Left hindlimb (tissue), 1 donor: ENCODE results near the gene IGSF9B.

Source experiments
- DNase-seq: peaks from one replicate; pipeline ENCODE4 v3.0.0-alpha.2; 2018

The IGSF9B gene

DNA sequence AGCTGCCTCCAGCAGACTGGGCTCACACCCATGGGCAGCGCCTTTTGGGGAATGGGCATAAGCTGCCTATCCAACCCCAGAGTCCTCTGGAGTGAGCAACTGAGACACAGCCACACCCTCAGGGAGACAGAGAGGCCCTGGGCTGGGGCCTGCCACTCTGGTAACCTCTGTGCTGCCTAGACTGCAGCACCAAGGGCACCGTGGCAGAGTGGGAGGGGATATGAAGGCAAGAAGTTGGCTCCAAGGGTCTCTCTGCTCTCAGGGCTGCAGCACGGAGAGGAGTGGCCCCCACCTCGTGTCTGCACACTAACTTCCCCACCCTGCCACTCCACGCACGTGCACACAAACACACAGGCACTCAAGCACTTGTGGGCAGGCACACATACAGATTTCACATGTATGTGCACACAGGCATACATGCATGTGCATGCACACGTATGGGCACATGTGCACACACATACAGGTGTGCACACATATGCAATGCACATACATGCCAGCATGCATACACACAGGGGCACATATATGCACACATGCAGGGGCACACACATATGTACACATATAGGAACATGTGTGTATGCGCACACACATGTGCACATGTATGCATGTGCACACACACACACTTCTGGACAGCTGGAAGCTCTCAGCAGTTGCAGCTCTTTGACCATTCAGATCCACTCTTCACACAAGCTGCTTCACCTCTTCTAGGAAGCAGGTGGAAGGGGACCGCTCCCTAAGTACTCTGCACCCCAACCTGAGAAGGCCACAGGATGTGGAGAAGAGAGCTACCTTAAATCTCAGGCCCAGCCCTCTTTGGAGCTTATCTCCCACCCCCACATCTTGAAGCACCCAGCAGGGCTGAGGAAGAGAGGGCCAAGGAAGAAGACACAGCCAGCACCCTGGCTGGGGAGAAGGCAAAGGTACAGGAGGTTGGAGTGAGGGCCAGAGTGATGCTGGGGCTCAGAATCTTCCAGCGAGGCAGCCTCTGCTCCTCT lies 4.3 kb downstream of the IGSF9B start:
- DNase-seq: no peak

DNA sequence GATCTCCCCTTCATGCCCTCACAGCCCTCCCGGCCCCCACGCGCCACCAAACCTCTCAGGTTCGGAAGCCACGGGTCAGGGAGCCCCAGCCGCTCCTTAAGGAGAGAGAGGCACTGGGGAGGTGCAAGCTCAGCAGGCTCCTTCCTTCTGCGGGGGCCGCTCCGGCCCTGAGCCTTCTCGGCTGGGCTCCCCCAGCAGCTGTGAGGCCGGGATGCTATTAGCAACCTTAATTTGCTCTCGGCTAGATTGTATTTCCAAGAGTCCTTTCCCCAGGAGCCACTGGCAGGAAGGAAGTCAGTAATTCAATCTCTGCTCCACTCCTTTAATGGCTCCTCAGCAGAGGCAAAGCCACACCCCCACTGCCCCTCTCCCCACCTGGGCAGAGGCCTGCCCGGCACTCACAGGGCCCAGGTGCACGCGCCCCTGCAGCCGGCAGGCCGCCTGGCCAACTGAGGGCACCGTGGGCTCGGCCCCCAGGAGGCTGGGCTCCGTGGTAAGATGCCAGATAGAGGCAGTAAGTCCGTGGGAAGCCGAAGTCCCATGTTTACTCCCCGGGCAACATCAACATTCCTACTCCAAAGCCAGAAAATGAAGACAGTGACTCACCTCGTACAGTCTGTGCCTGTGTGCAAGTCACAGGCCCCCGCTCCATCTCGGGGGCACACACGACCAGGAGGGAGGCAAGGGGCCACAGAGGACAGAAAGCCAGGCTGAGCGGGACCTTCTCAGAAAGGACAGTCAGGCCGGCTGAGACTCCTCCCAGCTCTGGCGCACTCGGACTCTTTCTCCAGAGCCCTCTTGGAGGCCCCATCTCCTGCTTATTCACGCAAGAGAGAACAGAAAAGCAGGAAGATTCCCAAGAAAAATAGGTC lies 5.2 kb downstream of the IGSF9B start:
- peak; percentile 63 for DNase-seq

DNA sequence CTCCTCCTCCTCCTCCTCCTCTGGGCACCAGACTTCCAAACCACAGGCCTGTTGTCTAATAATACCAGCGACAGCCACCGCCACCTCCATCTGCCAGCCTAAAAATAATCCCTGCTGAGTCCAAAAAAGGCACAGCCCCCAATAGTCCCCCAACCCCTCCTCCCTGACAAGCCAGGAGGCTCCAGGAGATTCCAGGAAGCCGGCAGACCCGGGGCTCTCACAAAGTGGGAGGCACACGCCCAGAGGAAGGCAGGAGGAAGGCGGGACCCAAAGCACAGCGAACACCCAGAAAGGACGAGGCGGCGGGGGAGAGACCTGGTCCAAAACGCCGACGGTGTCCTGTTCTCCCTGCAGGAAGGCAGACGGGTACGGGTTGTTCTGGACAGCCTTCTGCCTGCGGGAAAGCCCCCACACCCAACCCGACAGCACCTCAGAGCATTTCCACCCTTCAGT lies 5.9 kb downstream of the IGSF9B start:
- DNase-seq: no peak

DNA sequence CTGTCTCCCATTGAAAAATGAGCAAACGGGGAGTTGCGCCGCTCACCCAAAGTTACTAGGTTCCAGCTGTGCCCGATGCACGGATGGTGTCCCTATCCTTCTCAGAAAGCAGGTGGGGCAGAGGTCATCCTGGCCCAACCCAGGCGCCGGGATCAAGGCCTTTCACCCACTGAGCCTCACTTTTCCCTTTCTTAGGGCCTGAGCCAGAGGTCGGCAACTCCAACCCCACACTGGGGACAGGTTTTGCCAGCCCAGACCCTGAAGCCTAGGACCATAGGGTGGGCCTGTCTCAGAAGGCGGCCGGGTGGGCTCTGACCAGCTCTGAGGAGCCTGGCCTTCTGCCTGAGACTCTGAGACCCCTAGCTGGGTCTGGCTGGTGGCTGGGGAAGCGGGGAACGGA lies 6.3 kb downstream of the IGSF9B start:
- DNase-seq: no peak

DNA sequence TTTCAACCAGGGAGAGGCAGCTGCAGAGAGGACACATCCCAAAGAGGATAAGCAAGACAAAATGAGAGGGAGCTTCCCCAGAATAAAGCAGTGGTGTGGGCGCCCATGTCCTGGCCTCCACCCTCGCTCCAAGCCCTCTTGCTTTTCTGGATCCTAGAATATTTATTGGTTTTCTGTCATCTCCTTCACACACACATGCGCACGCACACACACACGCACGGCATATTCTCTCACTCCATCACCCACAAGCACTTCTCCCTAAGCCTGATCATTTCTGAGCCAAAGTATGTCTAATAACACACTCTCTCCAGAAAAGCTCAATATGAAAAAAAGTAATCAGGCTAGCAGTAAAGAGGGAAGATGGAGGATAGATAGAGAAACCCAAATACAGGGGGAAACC lies 7.6 kb downstream of the IGSF9B start:
- no peak for DNase-seq

DNA sequence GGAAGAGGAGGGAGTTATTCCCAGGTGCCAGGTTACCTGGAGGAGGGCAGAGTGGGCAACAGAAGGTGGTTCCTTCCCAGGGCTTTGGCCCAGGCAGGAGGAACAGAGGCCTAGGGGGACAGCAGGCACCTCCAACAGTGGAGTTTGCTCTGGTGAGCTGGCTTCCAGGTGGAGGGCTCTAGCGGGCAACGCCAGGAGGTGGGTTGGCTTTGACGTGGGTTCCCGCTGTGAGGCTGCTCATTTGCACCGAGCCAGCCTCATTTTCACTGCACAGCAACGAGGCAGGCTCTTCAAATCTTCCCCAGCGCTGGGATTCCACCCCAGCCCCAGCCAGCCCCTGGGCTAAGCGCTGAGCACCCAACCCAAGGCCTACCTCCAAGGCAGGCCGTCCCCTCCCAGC lies 8.1 kb downstream of the IGSF9B start:
- DNase-seq: no peak

DNA sequence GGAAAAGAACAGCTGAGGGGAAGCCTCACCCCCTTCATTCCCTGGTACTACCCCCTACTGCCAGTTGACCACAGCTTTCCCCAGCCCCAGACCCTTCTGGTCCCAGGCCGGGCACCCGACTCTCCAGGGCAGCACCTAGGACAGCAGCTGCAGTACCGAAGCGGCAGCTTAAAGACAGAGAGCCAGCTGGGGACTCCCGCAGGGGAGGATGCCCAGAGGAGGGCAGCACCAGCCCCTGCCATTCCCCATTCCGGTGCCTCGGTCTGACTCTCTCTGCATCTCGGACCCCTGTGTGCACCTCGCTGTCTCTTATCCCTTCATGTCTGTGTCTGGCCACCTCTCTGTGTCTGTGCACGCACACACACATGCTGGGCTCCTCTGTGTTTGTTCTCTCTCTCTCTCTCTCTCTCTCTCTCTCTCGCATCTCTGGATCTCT lies 9.4 kb downstream of the IGSF9B start:
- DNase-seq: peak; percentile 69

DNA sequence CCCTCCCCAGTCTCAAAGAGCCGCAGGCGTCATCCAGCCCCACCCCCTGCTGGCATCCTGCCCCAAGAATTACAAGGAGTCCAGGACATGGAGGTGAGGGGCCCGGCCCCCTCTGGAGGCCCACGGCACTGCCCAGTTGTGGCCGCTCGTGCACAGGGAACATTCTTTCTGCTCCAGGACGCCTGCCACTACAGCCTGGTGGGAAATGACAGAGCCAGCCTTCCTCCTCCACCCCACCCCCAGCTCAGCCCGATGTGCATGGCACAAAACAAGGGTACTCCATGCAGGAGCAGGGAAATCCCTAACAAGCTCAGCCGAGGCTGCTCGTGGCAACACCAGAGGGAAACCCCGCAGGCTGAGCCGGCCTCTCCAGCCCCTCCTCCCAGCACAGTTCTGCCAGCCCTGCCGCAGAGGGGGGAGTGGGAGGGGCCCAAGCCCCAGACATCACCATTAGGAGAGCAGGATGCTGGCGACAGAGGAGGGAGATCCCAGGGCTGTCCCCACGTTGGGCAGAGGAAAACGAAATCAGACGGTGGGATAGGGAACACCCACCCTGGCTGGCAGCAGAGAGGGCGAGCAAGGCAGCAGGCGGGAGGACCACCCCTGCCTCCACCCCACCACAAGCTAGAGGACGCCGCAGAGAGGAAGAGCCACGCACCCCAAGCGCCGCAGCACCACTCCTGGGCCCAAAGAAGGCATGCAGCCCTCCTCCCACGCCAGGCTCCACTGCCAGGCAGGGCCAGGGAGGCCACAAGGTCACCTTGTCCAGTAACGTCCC lies 10.0 kb downstream of the IGSF9B start:
- peak; percentile 68 for DNase-seq

DNA sequence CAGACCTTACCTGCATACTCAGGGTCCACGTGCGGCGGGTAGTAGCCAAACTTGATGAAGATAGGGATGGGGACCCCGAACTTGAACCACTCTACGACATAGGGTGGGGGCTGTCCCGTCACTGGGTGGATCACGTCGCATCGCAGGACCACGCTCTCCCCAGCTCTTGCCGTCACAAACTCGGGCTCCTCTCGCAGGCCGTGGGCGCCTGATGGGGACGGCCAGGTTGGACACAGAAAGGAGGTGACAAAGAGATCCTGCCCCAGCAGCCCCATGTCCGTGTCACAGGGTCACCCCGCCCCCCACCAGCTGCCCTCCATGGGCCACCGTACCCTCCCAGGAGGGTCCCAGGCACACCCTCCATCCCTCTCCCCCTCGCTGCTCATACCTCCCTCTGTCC lies 10.7 kb downstream of the IGSF9B start:
- DNase-seq: no peak

DNA sequence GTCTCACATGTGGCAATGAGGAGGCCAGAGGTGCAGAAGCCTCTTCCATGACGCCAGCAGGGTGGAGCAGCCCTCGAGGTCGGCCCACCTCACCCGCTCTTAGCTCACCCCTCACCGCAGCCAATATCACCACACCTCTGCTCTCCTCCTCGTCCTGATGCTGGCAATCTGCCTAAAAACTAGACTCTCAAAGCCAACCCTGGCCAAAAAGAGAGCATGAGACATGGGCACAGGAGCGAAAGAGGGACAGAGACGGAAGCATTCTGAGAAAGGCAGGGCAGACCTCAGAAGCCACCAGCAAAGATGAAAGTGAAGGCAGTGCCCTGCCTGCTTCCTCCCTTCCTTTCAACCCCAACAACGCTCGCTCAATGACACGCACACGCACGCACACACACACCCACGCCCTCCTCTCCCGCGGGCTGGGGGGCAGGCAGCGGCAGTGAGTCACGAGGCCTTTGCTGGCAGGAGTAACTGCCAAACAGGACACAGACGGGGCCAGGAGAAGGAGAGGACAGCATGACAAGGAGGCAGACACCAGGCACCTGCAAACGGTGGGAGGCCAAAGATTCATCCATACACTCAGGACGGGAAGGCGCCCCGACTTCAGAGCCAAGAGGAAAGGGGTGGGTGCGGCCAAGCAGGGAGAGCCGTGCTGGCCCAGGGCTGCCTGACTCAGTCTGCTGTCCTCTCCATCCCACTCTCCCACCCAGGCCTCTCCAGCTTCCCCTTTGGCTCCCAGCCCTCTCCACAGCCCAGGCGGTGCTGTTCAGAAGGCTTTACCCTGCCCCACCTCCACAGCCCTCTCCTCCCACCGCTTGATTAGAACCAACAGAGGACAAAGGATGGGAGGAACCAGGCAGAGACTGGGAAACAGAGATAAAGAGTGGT lies 11.4 kb downstream of the IGSF9B start:
- peak; percentile 66 for DNase-seq

DNA sequence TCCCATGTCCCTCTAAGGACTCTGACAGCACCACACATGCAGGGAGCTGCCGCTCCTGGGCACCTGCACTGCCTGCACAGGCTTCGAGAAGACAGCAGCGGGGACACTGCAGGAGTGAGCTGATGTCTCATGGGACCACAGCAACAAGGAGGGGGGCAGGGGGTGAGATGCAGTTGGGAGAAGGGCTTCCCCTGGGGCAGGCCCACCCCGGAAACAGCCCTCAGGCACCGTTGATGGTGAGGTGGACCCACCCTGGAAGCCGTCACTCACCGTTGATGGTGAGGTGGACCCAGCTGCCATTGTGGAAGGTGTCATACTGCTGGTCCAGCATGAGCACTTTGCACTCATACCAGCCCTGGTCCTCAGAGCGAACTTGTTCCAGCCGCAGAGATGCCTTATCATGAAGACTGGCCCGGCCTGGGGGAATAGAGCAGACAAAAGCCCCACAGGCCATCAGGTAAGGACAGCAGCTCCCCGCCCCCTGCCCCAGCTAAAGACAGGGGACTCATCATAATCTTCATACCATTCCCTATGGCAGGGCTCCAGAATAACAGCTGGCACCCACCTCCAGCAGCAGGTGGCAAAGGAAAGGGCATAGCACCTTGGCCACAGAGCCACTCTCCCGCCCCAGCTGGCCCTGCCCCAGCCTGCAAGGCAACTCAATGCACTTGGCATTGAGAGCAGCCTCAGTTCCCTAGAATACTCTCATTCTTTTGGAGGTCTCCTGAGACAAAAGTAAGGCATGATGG lies 12.6 kb downstream of the IGSF9B start:
- no peak for DNase-seq

DNA sequence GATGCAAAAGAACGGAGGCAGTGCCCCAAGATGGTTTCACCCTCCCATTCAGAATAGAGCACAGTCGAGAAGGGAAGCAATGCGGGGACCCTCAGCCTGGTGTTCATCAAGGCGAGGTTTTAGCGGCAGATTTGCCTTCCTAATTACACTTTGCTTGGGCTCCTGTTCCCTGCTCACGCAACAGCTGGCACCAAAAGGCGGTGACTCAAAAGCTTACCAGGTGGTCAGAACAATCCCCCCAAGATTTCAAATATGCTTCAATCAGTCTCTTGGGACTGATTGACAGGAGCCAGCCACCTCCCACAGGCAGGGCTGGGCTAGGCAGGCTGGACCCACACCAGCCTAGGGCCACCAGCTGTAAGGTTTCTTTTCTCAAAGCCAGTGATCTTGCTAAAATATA lies 14.2 kb downstream of the IGSF9B start:
- DNase-seq: no peak

DNA sequence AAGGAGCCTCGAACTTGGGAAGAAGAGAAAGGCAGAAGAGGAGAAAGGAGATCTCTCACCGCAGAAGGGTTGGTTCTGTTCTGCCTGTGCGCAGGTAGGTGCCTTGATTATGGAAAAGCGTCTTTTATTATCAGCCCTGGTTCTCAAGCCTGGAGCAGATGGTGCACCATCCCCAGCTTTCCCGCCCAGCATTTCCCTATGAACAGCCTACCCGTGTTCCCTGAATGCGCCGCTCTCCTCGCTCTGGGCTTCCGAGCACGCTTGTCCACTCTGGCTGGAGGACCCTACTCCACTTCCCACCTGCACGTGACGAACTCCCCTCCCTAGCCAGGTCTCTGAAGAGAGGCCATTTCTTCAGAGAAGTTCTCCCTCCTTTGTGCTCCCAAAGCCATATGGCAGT lies 15.2 kb downstream of the IGSF9B start:
- no peak for DNase-seq

DNA sequence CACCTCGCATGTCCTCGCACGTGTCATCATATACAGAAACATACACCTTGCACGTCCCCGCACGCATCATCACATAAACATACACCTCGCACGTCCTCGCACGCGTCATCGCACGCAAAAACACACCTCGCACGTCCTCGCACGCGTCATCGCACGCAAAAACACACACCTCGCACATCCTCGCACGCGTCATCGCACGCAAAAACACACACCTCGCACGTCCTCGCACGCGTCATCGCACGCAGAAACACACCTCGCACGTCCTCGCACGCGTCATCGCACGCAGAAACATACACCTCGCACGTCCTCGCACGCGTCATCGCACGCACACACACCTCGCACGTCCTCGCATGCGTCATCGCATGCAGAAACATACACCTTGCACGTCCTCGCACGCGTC lies 16.7 kb downstream of the IGSF9B start:
- no peak for DNase-seq

DNA sequence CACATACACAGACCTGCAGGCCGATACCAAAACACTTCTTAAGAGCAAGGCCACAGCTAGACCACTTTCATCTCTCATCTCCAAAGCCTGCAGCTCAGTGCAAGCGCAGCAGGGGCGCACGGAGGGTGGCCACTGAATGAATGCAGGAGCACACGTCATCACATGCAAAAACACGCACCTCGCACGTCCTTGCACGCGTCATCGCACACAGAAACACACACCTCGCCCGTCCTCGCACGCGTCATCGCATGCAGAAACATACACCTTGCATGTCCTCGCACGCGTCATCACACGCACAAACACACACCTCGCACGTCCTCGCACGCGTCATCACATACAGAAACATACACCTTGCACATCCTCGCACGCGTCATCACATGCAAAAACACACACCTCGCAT lies 17.2 kb downstream of the IGSF9B start:
- no peak for DNase-seq

DNA sequence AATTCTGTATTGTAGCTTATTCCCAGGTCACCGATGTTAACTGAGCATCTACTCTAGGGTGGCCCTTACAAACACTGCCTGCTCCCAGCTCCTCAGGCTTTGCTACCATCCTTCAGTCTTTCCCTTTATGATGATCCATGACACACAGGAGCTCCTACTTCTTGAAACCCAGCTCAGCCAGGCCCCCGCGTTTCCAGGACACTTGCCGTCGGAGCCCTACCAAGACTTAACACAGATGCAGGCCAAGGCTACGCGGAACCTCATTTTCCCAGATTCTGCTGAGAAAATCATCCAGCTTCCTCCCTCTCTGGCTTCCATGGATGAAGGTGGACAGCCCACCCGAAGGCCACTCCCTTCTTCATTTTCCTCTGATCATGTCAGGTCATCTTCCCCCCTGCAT lies 18.6 kb downstream of the IGSF9B start:
- DNase-seq: no peak

DNA sequence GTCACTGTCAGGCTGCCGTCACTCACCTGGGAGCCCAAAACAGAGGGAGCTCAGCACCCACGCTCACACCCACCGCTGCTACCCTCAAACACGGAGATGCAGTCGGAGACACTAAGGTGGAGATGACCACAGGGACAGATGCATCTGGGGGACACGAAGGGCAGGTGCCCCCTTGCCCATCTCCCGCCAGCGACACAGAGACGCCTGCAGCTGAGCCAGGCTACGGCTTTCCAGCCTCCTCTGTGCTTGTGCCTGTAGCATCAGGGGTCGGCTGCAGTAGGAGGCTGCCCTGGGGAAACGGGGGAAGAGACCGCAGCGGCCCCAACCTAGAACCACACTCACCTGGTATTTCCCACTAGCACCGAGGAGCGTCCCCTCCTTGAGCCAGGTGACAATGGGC lies 19.3 kb downstream of the IGSF9B start:
- DNase-seq: no peak

DNA sequence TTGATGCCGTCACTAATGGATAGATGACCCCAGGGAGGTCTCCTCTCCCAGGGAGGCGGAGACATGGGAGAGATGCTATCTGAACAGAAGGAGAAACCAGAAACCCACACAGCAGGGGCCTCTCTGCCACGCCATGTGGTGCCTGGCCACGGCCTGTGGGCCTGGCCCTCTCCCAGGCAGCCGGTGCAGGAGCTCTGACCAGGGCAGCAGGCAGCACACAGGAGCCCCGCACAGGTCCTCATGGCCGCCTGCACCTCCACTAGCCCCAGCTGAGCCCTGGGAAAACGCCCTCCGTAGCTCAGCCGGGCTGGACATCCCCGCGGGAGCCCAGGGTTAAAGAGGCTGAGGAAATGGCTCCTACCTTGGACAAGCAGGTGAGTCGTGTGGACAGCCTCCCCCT lies 19.8 kb downstream of the IGSF9B start:
- no peak for DNase-seq

DNA sequence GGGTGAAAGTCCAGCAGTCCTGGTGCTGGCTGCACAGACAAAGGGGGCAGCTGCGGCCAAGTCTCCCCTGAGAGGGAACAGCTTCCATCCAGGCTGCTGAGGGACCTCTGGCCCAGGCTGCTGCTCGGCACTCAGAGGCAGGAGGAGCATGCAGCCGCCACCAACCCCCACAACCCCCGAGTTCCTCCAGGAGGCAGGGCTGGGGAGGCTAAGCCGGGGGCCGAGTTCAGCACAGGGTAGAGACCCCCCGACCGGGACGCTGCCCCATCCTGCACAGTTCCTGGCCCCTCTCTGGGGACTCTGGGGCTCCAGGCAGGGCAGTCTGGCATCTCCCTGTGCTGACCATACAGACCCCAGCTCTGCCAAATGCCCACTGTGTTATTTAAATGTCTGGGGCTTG lies 20.2 kb downstream of the IGSF9B start:
- no peak for DNase-seq

DNA sequence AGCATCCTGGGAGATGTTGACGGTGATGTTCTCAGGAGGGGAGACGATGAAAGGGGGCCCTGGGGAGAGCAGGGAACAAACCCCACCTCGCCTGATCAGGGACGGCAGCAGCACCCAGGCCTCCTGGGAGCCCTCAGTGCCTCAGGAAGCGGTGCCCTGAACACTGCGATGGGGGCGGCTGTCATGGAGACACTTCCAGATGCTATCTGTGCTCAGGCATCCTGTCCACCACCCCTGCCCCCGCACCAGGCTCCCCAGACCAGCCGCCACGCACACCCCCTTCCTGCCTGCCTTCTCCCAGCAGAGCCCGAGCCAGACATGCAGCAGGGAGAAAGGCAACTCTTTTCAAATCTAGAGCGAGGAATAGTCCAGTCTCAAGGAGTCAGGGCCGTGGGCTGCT lies 20.6 kb downstream of the IGSF9B start:
- DNase-seq: no peak

DNA sequence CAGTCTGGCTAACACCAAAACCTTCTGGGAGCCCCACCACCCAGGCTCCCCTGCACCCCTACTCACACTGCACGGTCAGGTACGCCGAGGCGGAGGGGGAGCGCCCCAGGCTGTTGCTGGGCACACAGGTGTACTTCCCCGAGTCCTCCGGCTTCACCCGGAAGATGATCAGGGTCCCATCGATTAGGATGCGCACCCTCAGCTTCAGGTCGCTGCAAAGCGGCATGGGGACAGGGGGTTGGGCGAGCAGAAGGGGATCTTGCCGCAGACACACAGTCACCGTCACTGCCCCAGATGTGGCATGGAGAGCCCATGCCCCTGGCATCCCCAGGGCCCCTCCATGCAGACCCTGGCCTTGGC lies 21.2 kb downstream of the IGSF9B start:
- DNase-seq: no peak
